ENCODE results near the gene C3orf22. TPM values are rescaled to one million over a fixed set of nuclear protein-coding genes. Genes with fewer than 3 reads are reported as not detected.

Gene C3orf22
- total RNA-seq, 2 experiments from 2014 or later: not detected

GRCh38 chr3:126512916-126513650, 45.6 kb downstream of the C3orf22 start:
- no peaks in the 10 kb centered on the region for H3K27me3 Mint-ChIP-seq
- DNase-seq (no peak), ATAC-seq (no peak)
- TF ChIP-seq CTCF (IDR thresholded peaks at IDR 0.05): no peak
- no peaks in the 10 kb centered on the region for H3K4me1 Mint-ChIP-seq (ENCODE audit: low read depth)
- no peak overlapping the region for H3K4me3 Mint-ChIP-seq
- no peaks in the 10 kb centered on the region for H3K9me3 Mint-ChIP-seq
- H3K36me3 Mint-ChIP-seq (ENCODE audit: low read depth): no peaks in the 10 kb centered on the region
- no peak overlapping the region for H3K27ac Mint-ChIP-seq
- intact Hi-C loops (cut with micrococcal nuclease): no loop called here
- POLR2A ChIA-PET: no interaction called here
- CTCF ChIA-PET: interaction anchor here (0.9 to 1.2 kb wide), 2 partner anchors 10 to 1035 kb away, joined by 3 to 6 read pairs; no protein-coding TSS in a partner anchor

GRCh38 chr3:126512026-126512425, 46.7 kb downstream of the C3orf22 start:
- DNase-seq: no peak
- Mint-ChIP-seq H3K36me3 (ENCODE audit: low read depth) (no peaks in the 10 kb centered on the region), H3K27ac (no peak overlapping the region), H3K4me3 (no peak overlapping the region), H3K27me3 (no peaks in the 10 kb centered on the region), H3K4me1 (ENCODE audit: low read depth) (no peaks in the 10 kb centered on the region), H3K9me3 (no peaks in the 10 kb centered on the region)
- ChIA-PET POLR2A (no interaction called here), CTCF (interaction anchor here (1.2 to 4.1 kb wide), 2 partner anchors 11 kb away, joined by 6 to 19 read pairs; partner anchors contain the start of gene CHST13)
- no peak for ATAC-seq
- intact Hi-C loops (cut with micrococcal nuclease): no loop called here
- no peak for TF ChIP-seq CTCF (IDR thresholded peaks at IDR 0.05)

GRCh38 chr3:126511291-126511690, 47.4 kb downstream of the C3orf22 start:
- no peaks in the 10 kb centered on the region for H3K4me1 Mint-ChIP-seq (ENCODE audit: low read depth)
- no peaks in the 10 kb centered on the region for H3K27me3 Mint-ChIP-seq
- ATAC-seq: no peak
- intact Hi-C loops (cut with micrococcal nuclease): no loop called here
- TF ChIP-seq CTCF (IDR thresholded peaks at IDR 0.05): no peak
- ChIA-PET CTCF (interaction anchor here (4.1 kb wide), 1 partner anchor 11 kb away, joined by 19 read pairs; the partner anchor contains the start of gene CHST13), POLR2A (no interaction called here)
- no peaks in the 10 kb centered on the region for H3K36me3 Mint-ChIP-seq (ENCODE audit: low read depth)
- no peak overlapping the region for H3K4me3 Mint-ChIP-seq
- no peak for DNase-seq
- no peaks in the 10 kb centered on the region for H3K9me3 Mint-ChIP-seq
- H3K27ac Mint-ChIP-seq: no peak overlapping the region

GRCh38 chr3:126510308-126510910, 48.3 kb downstream of the C3orf22 start:
- H3K4me1 Mint-ChIP-seq (ENCODE audit: low read depth): no peaks in the 10 kb centered on the region
- intact Hi-C loops (cut with micrococcal nuclease): no loop called here
- no peaks in the 10 kb centered on the region for H3K36me3 Mint-ChIP-seq (ENCODE audit: low read depth)
- no peaks in the 10 kb centered on the region for H3K27me3 Mint-ChIP-seq
- no peak for TF ChIP-seq CTCF (IDR thresholded peaks at IDR 0.05)
- H3K4me3 Mint-ChIP-seq: no peak overlapping the region
- H3K9me3 Mint-ChIP-seq: no peaks in the 10 kb centered on the region
- CTCF ChIA-PET: interaction anchor here (1.2 to 4.1 kb wide), 2 partner anchors 12 to 17 kb away, joined by 3 to 19 read pairs; partner anchors contain the start of gene CHST13
- no peak overlapping the region for H3K27ac Mint-ChIP-seq
- DNase-seq (no peak), ATAC-seq (no peak)
- POLR2A ChIA-PET: no interaction called here
